Mammary epithelial cell (primary cell): Measurements from ENCODE around the gene STUB1.

Source experiments
- EZH2 ChIP-seq: IDR thresholded peaks from 2 replicates; pipeline ENCODE4 v1.6.1; 2012; ENCODE audit warnings: low read length, inconsistent platforms, borderline replicate concordance
- TF ChIP-seq, protein P1 (sequence below), 2 donors: IDR thresholded peaks in 1 of 2; conservative IDR thresholded peaks in 1 of 2; 2 replicates each; pipeline ENCODE4 v1.5.1; 2011 to 2012; ENCODE audit warnings: inconsistent platforms in 2 of 2, low read length in 2 of 2, mild to moderate bottlenecking in 2 of 2, control low read depth in 1 of 2, low read depth in 1 of 2; ENCODE audit not compliant: insufficient read depth in 1 of 2; ENCODE audit errors: extremely low read depth in 1 of 2

DNA sequence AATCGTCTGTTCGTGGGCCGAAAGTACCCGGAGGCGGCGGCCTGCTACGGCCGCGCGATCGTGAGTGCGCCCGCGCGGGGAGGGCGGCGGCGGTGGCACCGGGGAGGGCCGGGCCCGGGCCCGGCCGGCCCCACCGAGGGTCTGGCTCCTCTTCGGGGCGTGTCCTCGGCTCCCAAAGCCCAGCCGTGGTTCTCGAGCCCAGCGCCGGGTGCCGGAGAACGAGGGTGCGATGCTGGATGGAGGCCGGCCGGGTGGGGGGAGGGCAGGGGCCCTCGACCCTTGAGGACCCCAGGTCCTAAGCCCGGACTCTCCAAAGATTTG is 375 bp downstream of the STUB1 start:
- TF ChIP-seq, protein P1, sequence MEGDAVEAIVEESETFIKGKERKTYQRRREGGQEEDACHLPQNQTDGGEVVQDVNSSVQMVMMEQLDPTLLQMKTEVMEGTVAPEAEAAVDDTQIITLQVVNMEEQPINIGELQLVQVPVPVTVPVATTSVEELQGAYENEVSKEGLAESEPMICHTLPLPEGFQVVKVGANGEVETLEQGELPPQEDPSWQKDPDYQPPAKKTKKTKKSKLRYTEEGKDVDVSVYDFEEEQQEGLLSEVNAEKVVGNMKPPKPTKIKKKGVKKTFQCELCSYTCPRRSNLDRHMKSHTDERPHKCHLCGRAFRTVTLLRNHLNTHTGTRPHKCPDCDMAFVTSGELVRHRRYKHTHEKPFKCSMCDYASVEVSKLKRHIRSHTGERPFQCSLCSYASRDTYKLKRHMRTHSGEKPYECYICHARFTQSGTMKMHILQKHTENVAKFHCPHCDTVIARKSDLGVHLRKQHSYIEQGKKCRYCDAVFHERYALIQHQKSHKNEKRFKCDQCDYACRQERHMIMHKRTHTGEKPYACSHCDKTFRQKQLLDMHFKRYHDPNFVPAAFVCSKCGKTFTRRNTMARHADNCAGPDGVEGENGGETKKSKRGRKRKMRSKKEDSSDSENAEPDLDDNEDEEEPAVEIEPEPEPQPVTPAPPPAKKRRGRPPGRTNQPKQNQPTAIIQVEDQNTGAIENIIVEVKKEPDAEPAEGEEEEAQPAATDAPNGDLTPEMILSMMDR (conservative IDR thresholded peaks at IDR 0.05 in 1 of 2, IDR thresholded peaks at IDR 0.05 in 1 of 2; ENCODE audit: extremely low read depth in 1 of 2, insufficient read depth in 1 of 2, low read depth in 1 of 2, low read length in 2 of 2): no peak
- no peak for TF ChIP-seq EZH2
